Measurements from ENCODE around the gene RPL9. TPM values are rescaled to one million over a fixed set of nuclear protein-coding genes. Genes with fewer than 3 reads are reported as not detected.

RPL9 gene
- total and polyA plus RNA-seq, 4 donors, result 1,118 to 6,864 (median 1,912) TPM

- Histone ChIP-seq H3K4me3 (ENCODE audit: low read length in 2 of 2) (no peak overlapping the region), H3K27me3 (ENCODE audit: control insufficient read depth in 1 of 2, insufficient read depth in 2 of 2, low read length in 1 of 2) (no peaks in the 10 kb centered on the region), H3K4me1 (ENCODE audit: control insufficient read depth in 1 of 2, insufficient read depth in 2 of 2, low read length in 2 of 2) (peaks cover 0 to 1% of the 10 kb centered on the region in 2 donors), H3K9me3 (ENCODE audit: control insufficient read depth, low read length) (no peaks in the 10 kb centered on the region), H3K36me3 (ENCODE audit: control insufficient read depth in 1 of 2, insufficient read depth in 2 of 2, low read length in 1 of 2) (peaks cover 0 to 5% of the 10 kb centered on the region in 2 donors), H3K27ac (ENCODE audit: low read depth in 1 of 2, low read length in 2 of 2) (no peak overlapping the region)
- 87 to 90% methylated on average over 6 of the region's 6 CpGs for WGBS, 2 donors
- DNase-seq (no peak), ATAC-seq (ENCODE audit: low FRiP score) (no peak)
- intact Hi-C loops (cut with DNase I), result loop anchor here in 1 of 2 donors (10.0 kb wide), 1 partner anchor 91 kb away; the partner anchor contains the start of gene RFC1
Measured at GRCh38 chr4:39455486-39455885, 3.2 kb downstream of the RPL9 start.

DNA sequence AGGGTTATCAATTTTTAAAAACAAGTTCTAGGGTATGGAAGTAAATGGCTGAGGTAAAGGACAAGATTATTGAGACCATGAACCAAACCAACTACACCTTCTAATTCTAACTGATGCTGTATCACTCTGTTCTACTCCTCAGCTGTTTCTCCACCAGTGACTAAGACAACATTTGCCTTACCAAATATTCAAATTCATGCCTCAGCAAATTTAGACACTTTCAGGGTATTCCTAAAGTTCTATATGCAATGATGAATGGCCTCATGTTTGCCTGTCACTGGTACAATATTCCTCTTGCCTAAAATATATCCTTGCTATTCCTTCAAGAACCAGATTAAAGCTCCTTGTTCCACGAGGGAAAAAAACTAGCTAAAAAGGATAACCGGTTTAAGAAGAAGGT is 5.0 kb downstream of the RPL9 start:
- whole genome bisulfite sequencing, 2 donors, result 71 to 73% methylated on average over 2 of the region's 2 CpGs
- Histone ChIP-seq H3K36me3 (ENCODE audit: control insufficient read depth in 1 of 2, insufficient read depth in 2 of 2, low read length in 1 of 2) (peaks cover 0 to 5% of the 10 kb centered on the region in 2 donors), H3K27ac (ENCODE audit: low read depth in 1 of 2, low read length in 2 of 2) (no peak overlapping the region), H3K27me3 (ENCODE audit: control insufficient read depth in 1 of 2, insufficient read depth in 2 of 2, low read length in 1 of 2) (no peaks in the 10 kb centered on the region), H3K4me3 (ENCODE audit: low read length in 2 of 2) (no peak overlapping the region), H3K4me1 (ENCODE audit: control insufficient read depth in 1 of 2, insufficient read depth in 2 of 2, low read length in 2 of 2) (no peaks in the 10 kb centered on the region), H3K9me3 (ENCODE audit: control insufficient read depth, low read length) (no peaks in the 10 kb centered on the region)
- DNase-seq (no peak), ATAC-seq (ENCODE audit: low FRiP score) (no peak)
- intact Hi-C loops (cut with DNase I), result loop anchor here in 1 of 2 donors (10.0 kb wide), 1 partner anchor 89 kb away; the partner anchor contains the start of gene RFC1

GRCh38 chr4:39452860-39453587 is 5.7 kb downstream of the RPL9 start:
- ATAC-seq (ENCODE audit: low FRiP score), result no peak
- Histone ChIP-seq H3K9me3 (ENCODE audit: control insufficient read depth, low read length) (no peaks in the 10 kb centered on the region), H3K27me3 (ENCODE audit: control insufficient read depth in 1 of 2, insufficient read depth in 2 of 2, low read length in 1 of 2) (no peaks in the 10 kb centered on the region), H3K4me3 (ENCODE audit: low read length in 2 of 2) (no peak overlapping the region), H3K36me3 (ENCODE audit: control insufficient read depth in 1 of 2, insufficient read depth in 2 of 2, low read length in 1 of 2) (peaks cover 0 to 5% of the 10 kb centered on the region in 2 donors), H3K4me1 (ENCODE audit: control insufficient read depth in 1 of 2, insufficient read depth in 2 of 2, low read length in 2 of 2) (no peaks in the 10 kb centered on the region), H3K27ac (ENCODE audit: low read depth in 1 of 2, low read length in 2 of 2) (no peak overlapping the region)
- 72 to 76% methylated on average over 11 of the region's 11 CpGs for WGBS, 2 donors
- DNase-seq, result no peak
- intact Hi-C loops (cut with DNase I), result loop anchor here in 1 of 2 donors (10.0 kb wide), 1 partner anchor 88 kb away; the partner anchor contains the start of gene RFC1

DNA sequence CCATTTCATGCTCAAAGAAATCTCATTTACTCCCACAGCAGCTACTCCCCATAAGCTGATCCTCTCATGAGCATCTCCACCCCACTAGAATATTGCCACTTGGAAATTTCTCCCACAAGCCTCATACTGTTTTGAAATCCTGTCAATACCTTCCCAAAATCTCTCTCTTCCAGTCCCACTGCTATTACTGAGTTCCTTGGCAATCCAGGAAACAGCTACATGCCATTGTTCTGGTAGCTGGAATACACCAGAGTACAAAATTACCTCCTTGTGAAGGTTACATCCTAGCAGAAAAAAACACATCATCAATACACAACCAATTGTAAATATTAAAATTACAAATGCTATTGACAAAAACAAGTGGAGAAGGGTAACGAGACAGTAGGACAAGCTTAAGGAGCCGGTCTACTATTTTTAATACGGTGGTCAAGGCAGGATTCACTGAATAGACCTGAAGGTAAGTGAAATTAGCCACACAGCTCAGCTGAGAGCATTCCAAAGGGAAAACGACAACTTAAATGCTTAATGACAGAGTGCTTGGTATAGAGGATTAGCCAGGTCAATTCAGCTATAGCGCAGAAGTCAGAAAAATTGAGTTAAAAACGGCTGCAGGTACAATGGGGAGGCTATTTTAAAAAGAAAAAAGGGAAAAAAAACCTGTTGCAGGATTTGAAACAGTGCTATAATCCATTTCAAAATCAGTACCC is 6.4 kb downstream of the RPL9 start:
- intact Hi-C loops (cut with DNase I), result loop anchor here in 1 of 2 donors (10.0 kb wide), 1 partner anchor 88 kb away; the partner anchor contains the start of gene RFC1
- H3K27ac ChIP-seq (ENCODE audit: low read depth in 1 of 2, low read length in 2 of 2), result no peak overlapping the region
- H3K27me3 ChIP-seq (ENCODE audit: control insufficient read depth in 1 of 2, insufficient read depth in 2 of 2, low read length in 1 of 2), result no peaks in the 10 kb centered on the region
- no peak for DNase-seq
- 82 to 85% methylated on average over 6 of the region's 6 CpGs for WGBS, 2 donors
- H3K4me3 ChIP-seq (ENCODE audit: low read length in 2 of 2), result no peak overlapping the region
- H3K9me3 ChIP-seq (ENCODE audit: control insufficient read depth, low read length), result no peaks in the 10 kb centered on the region
- ATAC-seq (ENCODE audit: low FRiP score), result no peak
- H3K36me3 ChIP-seq (ENCODE audit: control insufficient read depth in 1 of 2, insufficient read depth in 2 of 2, low read length in 1 of 2), result peaks cover 0 to 5% of the 10 kb centered on the region in 2 donors
- H3K4me1 ChIP-seq (ENCODE audit: control insufficient read depth in 1 of 2, insufficient read depth in 2 of 2, low read length in 2 of 2), result no peaks in the 10 kb centered on the region

- H3K36me3 ChIP-seq (ENCODE audit: control insufficient read depth in 1 of 2, insufficient read depth in 2 of 2, low read length in 1 of 2), result peaks cover 0 to 3% of the 10 kb centered on the region in 2 donors
- intact Hi-C loops (cut with DNase I), result loop anchor here in 1 of 2 donors (10.0 kb wide), 1 partner anchor 87 kb away; the partner anchor contains the start of gene RFC1
- no peak overlapping the region for H3K27ac ChIP-seq (ENCODE audit: low read depth in 1 of 2, low read length in 2 of 2)
- no peak for ATAC-seq (ENCODE audit: low FRiP score)
- DNase-seq, result no peak
- no peaks in the 10 kb centered on the region for H3K9me3 ChIP-seq (ENCODE audit: control insufficient read depth, low read length)
- no peaks in the 10 kb centered on the region for H3K27me3 ChIP-seq (ENCODE audit: control insufficient read depth in 1 of 2, insufficient read depth in 2 of 2, low read length in 1 of 2)
- H3K4me1 ChIP-seq (ENCODE audit: control insufficient read depth in 1 of 2, insufficient read depth in 2 of 2, low read length in 2 of 2), result no peaks in the 10 kb centered on the region
- H3K4me3 ChIP-seq (ENCODE audit: low read length in 2 of 2), result no peak overlapping the region
- 83 to 85% methylated on average over 6 of the region's 6 CpGs for WGBS, 2 donors
Measured at GRCh38 chr4:39451423-39452023, 7.2 kb downstream of the RPL9 start.

GRCh38 chr4:39450618-39451017 is 8.1 kb downstream of the RPL9 start:
- Histone ChIP-seq H3K9me3 (ENCODE audit: control insufficient read depth, low read length) (no peaks in the 10 kb centered on the region), H3K27me3 (ENCODE audit: control insufficient read depth in 1 of 2, insufficient read depth in 2 of 2, low read length in 1 of 2) (no peaks in the 10 kb centered on the region), H3K4me3 (ENCODE audit: low read length in 2 of 2) (no peak overlapping the region), H3K4me1 (ENCODE audit: control insufficient read depth in 1 of 2, insufficient read depth in 2 of 2, low read length in 2 of 2) (no peaks in the 10 kb centered on the region), H3K36me3 (ENCODE audit: control insufficient read depth in 1 of 2, insufficient read depth in 2 of 2, low read length in 1 of 2) (peaks cover 0 to 2% of the 10 kb centered on the region in 2 donors), H3K27ac (ENCODE audit: low read depth in 1 of 2, low read length in 2 of 2) (no peak overlapping the region)
- intact Hi-C loops (cut with DNase I), result loop anchor here in 1 of 2 donors (10.0 kb wide), 1 partner anchor 86 kb away; the partner anchor contains the start of gene RFC1
- DNase-seq (no peak), ATAC-seq (ENCODE audit: low FRiP score) (no peak)
- WGBS, 2 donors, result 59 to 81% methylated on average over 2 of the region's 2 CpGs

DNA sequence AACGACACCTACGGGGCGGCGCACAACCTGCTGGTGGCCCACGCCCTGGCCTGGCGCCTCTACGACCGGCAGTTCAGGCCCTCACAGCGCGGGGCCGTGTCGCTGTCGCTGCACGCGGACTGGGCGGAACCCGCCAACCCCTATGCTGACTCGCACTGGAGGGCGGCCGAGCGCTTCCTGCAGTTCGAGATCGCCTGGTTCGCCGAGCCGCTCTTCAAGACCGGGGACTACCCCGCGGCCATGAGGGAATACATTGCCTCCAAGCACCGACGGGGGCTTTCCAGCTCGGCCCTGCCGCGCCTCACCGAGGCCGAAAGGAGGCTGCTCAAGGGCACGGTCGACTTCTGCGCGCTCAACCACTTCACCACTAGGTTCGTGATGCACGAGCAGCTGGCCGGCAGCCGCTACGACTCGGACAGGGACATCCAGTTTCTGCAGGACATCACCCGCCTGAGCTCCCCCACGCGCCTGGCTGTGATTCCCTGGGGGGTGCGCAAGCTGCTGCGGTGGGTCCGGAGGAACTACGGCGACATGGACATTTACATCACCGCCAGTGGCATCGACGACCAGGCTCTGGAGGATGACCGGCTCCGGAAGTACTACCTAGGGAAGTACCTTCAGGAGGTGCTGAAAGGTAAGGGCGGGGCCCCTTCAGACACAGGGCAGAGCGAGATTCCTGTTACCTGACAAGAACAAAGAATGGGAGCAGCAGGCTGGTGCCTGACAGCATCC is 11.7 kb downstream of the RPL9 start:
- H3K36me3 ChIP-seq (ENCODE audit: control insufficient read depth in 1 of 2, insufficient read depth in 2 of 2, low read length in 1 of 2), result no peaks in the 10 kb centered on the region
- intact Hi-C loops (cut with DNase I), result no loop called here
- no peaks in the 10 kb centered on the region for H3K9me3 ChIP-seq (ENCODE audit: control insufficient read depth, low read length)
- DNase-seq (peak; percentile 74 to 84), ATAC-seq (ENCODE audit: low FRiP score) (peak; percentile 80)
- no peaks in the 10 kb centered on the region for H3K27me3 ChIP-seq (ENCODE audit: control insufficient read depth in 1 of 2, insufficient read depth in 2 of 2, low read length in 1 of 2)
- no peak overlapping the region for H3K4me3 ChIP-seq (ENCODE audit: low read length in 2 of 2)
- 5 to 10% methylated on average over 61 of the region's 61 CpGs for WGBS, 2 donors
- no peak overlapping the region for H3K27ac ChIP-seq (ENCODE audit: low read depth in 1 of 2, low read length in 2 of 2)
- H3K4me1 ChIP-seq (ENCODE audit: control insufficient read depth in 1 of 2, insufficient read depth in 2 of 2, low read length in 2 of 2), result no peaks in the 10 kb centered on the region

- no peaks in the 10 kb centered on the region for H3K4me1 ChIP-seq (ENCODE audit: control insufficient read depth in 1 of 2, insufficient read depth in 2 of 2, low read length in 2 of 2)
- no peak overlapping the region for H3K27ac ChIP-seq (ENCODE audit: low read depth in 1 of 2, low read length in 2 of 2)
- no peaks in the 10 kb centered on the region for H3K36me3 ChIP-seq (ENCODE audit: control insufficient read depth in 1 of 2, insufficient read depth in 2 of 2, low read length in 1 of 2)
- H3K4me3 ChIP-seq (ENCODE audit: low read length in 2 of 2), result no peak overlapping the region
- H3K9me3 ChIP-seq (ENCODE audit: control insufficient read depth, low read length), result no peaks in the 10 kb centered on the region
- 83 to 85% methylated on average over 20 of the region's 20 CpGs for WGBS, 2 donors
- DNase-seq (no peak), ATAC-seq (ENCODE audit: low FRiP score) (peak; percentile 62)
- H3K27me3 ChIP-seq (ENCODE audit: control insufficient read depth in 1 of 2, insufficient read depth in 2 of 2, low read length in 1 of 2), result no peaks in the 10 kb centered on the region
- intact Hi-C loops (cut with DNase I), result no loop called here
Measured at GRCh38 chr4:39446483-39446841, 12.3 kb downstream of the RPL9 start.
